ENCODE measurements around the gene SLC35F3.
"Not testable (repeated sequence)": the region's sequence is repeated elsewhere in the genome, so short reads cannot be mapped to it uniquely, and the experiment has no call there.

Gene SLC35F3

GRCh38 chr1:234231061-234231892, 326.8 kb downstream of the SLC35F3 start:
- DNase-seq, result no peak

DNA sequence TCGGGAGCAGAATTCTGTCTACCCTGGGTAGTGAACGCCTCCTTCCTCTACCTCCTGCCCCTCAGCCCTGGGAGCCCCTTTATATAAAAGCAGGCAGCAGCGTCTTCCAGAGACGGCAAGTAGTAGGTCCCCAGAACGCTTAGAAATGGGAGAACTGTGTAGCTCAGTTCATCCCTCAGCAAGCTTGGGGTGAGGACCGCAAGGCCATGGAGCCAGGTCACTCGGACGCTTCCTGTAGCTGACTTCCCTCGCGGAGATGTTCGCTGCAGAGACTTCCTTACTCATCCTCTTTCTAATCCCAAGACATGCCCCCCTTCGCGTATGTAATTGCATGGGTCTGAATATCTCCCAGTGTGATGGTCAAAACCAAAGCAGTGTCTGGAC, 327.4 kb downstream of the SLC35F3 start:
- no peak for DNase-seq

GRCh38 chr1:234234199-234234598, 329.7 kb downstream of the SLC35F3 start:
- no peak for DNase-seq

DNA sequence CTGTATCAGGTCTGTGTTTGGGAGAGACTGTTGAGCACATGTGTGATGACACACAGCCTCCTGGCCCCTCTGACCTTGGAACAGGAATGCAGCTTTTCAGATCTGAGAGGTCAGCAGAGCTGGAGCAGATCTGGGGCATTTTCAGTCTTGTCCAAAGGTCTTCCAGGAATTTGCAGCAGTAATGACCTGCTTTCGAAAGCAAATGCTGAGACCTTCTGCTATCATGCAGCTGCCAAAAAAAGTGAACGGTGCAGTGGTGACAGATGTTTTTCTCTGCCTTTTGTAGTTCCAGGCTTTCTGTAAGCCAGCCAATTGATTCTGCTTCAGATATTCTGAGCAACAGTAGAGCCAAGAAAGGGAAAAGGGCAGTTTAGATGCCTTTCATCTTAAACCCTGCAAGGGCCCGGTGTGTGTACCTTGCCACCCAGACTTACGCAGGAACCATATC, 331.0 kb downstream of the SLC35F3 start:
- DNase-seq, result no peak

DNA sequence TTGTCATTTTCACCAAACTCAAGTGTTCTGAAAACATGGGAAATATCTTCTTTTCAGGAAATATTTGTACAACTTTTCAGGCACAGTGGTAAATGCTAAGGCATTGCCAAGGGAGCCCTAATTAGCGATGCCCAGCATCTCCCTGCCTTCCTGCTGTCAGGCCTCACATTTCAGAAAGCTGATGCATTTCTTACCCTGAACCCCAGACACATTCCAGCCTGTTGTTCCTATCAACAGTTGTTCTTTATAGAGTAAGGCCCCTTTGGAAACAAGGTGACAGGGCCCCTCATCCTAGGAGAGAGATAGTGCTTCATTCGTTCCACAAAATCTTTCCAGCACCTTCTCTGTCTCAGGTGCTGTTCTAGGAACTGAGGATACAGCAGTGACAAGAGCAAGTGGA, 332.9 kb downstream of the SLC35F3 start:
- DNase-seq, result no peak

DNA sequence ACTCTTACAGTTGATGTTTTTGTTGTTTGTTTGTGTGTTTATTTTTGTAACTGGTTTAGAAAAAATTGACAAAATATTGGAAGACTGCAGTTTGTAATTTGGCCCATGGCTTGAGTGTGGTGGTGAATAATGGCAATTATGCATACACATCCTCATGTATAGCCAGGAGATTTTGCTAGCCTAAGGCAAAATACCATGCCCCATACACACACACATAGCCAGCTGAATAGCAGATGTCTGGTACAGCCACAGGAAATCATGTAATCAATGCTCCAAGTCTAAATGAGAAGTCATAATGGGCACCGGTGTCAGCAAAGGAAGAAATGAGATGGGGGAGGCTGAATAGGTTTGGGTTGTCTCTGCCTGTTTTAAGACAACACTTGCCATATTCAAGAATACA, 333.6 kb downstream of the SLC35F3 start:
- no peak for DNase-seq

- no peak for DNase-seq
Observed at GRCh38 chr1:234239515-234239914, 335.0 kb downstream of the SLC35F3 start.

DNA sequence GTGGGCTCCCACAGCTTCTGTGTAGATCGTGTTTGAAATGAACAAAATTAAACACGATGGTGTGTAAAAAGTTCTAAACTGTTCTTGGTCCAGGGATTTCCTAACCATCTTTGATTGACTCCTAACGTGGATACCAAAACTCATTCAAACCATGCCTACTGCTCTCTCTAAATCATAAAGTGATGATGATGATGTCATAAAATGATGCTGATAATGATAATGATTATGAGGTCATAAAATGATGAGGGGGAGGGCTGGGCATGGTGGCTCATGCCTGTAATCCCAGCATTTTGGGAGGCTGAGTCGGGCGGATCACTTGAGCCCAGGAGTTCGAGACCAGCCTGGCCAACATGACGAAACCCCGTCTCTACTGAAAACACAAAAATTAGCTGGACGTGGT, 335.5 kb downstream of the SLC35F3 start:
- no peak for DNase-seq

DNA sequence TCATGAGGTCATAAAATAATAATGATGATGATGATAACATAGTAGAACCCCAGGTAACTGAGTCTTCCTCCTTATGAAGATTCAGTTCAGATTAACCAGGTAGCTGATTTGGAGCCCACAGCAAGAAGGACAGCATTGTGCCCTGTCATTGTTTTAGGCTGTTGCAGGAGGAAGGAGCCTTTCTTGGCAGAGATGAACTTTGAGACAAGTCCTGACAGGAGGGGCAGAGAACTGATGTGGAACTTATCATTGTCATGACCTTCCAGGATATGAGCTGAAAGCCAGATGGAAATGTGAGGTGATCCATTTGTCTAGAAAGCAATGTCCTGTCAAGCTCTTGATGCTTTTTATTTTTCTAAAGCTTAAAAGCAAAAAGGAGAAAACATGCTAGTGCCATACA, 336.2 kb downstream of the SLC35F3 start:
- DNase-seq, result no peak

- DNase-seq, result no peak
Observed at GRCh38 chr1:234241941-234242490, 337.5 kb downstream of the SLC35F3 start.

- no peak for DNase-seq
Observed at GRCh38 chr1:234243521-234244260, 339.2 kb downstream of the SLC35F3 start.

DNA sequence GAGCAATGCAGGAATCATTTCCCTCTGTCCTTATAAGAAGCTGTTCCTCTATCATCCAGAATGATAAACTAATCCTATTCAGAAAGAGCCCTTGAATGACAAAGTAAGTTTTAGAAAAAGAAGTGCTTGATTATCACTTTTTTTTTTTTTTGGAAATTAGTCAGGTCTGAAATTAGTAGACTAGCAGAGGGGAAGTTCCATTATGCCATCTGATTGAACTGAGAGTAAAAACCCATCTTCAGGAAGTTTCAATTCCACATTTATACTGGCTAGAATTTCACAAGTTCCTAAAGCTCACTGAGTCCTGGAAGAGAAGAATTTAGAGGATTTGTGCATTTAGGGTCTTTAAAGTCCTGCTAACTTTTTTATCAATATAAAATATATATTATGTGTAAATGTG, 340.0 kb downstream of the SLC35F3 start:
- no peak for DNase-seq

DNA sequence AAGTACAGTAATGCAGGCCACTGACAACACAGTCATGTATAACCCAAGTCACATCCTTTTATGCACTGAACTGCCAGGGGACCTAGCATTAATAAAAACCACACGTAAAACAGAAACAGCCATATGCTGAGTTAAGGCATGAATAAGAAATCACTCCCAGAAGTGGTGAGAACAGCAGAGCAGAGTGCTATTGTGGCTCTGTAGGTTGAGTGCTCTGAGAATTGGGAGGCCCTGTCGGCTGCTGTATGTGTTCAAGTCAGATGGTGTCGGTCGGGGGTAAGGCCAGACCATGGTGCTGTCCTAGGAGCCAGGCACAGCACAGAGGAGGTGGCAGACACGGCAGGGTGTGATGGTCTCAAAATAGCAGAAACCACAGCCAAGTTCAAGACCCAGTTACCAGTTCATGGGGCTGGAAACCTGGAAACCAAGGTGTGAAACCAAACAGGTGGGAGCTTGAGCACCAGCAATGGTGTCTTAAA, 342.2 kb downstream of the SLC35F3 start:
- DNase-seq, result no peak

DNA sequence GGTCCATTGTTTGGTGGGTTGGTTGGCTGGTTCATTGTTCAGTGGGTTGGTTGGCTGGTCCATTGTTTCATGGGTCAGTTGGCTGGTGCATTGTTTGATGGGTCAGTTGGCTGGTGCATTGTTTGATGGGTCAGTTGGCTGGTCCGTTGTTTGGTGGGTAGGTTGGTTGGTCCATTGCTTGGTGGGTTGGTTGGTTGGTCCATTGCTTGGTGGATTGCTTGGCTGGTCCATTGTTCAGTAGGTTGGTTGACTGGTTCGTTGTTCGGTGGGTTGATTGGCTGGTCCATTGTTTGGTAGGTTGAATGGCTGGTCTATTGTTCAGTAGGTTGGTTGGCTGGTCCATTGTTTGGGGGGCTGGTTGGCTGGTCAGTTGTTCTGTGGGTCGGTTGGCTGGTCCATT, 343.3 kb downstream of the SLC35F3 start:
- DNase-seq, result not testable (repeated sequence)

GRCh38 chr1:234250747-234251146, 346.3 kb downstream of the SLC35F3 start:
- no peak for DNase-seq

GRCh38 chr1:234253732-234254131, 349.3 kb downstream of the SLC35F3 start:
- DNase-seq, result no peak

DNA sequence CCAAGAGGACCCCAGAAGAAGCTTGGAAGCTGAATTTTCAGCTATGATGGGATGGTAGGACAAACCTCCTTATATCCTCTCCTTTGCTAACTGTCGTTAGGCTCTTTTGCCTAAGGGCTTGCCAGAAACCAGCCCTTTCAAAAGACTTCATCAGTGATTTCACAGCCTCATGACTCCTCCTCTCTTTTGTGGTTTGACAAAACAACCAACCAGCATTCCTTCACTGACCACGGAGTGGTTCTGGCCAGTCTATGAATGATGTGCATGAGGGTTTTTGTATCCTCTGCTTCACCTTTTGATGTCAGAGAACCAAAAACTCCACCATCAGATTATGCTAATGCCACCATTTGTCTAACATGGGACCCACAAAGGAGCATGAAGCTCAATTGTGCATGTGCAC, 351.9 kb downstream of the SLC35F3 start:
- DNase-seq, result no peak

GRCh38 chr1:234258071-234258470, 353.6 kb downstream of the SLC35F3 start:
- DNase-seq, result no peak

DNA sequence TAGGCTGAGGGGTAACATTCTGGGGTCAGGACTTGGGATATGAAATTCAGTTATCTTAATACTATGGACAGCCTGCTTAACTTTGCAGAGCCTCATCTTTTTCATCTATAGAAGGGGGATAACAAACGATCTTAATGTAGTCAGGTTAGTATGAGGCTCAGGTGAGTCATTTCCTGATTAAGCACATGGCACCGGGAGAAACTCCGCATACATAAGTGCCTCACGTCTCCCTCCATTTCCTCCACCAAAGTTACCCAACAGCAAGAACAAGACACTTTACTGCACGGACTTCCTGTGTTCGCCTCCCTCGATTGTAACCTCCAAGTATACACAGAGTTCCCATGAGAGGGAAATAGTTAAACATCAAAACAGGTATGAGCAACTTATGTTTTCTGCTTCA, 356.1 kb downstream of the SLC35F3 start:
- no peak for DNase-seq

GRCh38 chr1:234261545-234261944, 357.1 kb downstream of the SLC35F3 start:
- DNase-seq, result no peak

DNA sequence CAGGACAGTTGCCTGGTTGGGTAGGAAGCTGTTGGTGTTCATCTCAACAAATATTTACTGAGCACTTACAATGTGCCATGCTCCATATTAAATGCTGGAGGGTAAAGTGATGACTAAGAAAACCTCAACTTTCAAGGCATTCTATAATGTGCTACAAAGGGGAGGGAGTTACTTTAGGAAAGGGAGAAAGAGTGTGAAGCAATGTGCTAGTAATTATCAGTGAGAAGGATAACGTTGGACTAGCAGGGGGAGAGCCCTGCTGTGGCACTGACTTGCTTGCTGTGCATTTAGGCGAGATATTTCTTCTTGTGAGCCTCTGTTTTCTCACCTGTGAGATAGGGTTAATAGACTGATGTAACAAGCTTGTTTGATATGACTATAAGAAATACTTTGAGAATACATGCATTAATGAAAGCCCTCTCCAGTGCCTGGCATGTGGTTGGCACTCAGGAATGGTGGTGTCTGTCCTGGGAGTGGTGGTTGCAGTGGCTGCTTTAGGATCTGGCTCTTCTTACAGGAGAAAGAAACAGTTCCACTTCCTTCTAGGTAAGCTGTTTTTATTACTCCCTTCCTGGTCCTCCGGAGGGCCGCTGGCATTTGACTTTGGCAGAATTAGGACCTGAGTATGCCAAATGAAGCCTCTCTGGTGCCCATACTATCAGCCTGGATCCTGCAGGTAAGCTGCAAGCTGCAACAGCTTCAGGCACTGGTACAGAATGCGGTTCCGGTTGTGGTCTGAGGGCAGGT, 357.7 kb downstream of the SLC35F3 start:
- DNase-seq, result no peak

DNA sequence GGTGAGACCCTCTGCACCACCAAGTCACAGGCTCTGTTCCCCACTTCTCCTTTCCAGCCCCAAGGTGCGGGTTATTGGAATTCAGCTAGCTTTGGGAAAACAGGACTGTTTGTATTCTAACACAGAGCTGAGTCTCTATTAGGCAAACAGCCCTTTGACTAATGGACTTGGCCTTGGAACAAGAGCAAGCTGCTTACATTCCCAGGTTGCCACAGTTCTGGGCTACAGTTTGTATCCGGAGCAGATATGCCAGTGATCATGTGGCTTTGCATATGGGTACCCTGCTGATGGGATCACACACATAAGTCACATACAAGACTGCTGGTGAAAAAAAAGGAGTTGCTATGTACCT, 358.3 kb downstream of the SLC35F3 start:
- DNase-seq, result no peak

DNA sequence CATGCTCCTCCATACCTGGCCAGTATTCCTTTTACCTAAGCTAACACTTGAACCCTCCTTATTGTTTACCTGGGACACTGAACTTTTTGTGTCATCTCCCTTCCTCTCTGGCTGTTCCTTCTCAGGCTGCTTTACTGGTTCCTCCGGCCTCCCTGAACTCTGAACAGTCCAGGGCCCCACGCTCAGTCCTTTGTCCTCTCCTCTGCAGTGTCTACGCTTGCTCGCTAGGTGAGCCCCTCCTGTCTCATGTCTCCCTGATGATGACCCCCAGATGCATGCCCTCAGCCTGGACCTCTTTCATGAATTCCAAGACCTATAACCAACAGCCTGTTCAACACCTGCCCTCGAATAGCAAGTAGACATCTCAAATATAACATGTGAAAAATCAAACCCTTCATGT, 360.4 kb downstream of the SLC35F3 start:
- DNase-seq, result no peak
